AG20443 (cell line): Measurements from ENCODE around the gene SLC4A1.

Experiments used
- DNase-seq: peaks from one replicate; pipeline ENCODE4 v3.0.0; 2012; ENCODE audit warnings: low spot score, mixed read lengths

Gene SLC4A1

GRCh38 chr17:44220213-44221083, 47.5 kb downstream of the SLC4A1 start:
- peak; percentile 83 for DNase-seq

- peak; percentile 68 for DNase-seq
Observed at GRCh38 chr17:44219616-44220212, 48.2 kb downstream of the SLC4A1 start, which contains the start of gene UBTF. UBTF (minus strand) TSS chr17:44219675; CDS start chr17:44218229, 1,446 bp downstream.

GRCh38 chr17:44219108-44219615, 48.8 kb downstream of the SLC4A1 start:
- peak; percentile 86 for DNase-seq

GRCh38 chr17:44218344-44219107, 49.4 kb downstream of the SLC4A1 start:
- peak; percentile 94 for DNase-seq

GRCh38 chr17:44217738-44218343, 50.1 kb downstream of the SLC4A1 start:
- no peak for DNase-seq

- DNase-seq, result no peak
Observed at GRCh38 chr17:44216694-44217093, 51.2 kb downstream of the SLC4A1 start.

GRCh38 chr17:44216173-44216572, 51.8 kb downstream of the SLC4A1 start:
- no peak for DNase-seq

GRCh38 chr17:44214896-44215295, 53.0 kb downstream of the SLC4A1 start:
- DNase-seq, result no peak

- DNase-seq, result no peak
Observed at GRCh38 chr17:44214230-44214494, 53.8 kb downstream of the SLC4A1 start.

- DNase-seq, result no peak
Observed at GRCh38 chr17:44213403-44214229, 54.3 kb downstream of the SLC4A1 start.

- no peak for DNase-seq
Observed at GRCh38 chr17:44212507-44213402, 55.2 kb downstream of the SLC4A1 start.

GRCh38 chr17:44211281-44212265, 56.4 kb downstream of the SLC4A1 start:
- DNase-seq, result no peak

GRCh38 chr17:44210342-44211192, 57.4 kb downstream of the SLC4A1 start:
- DNase-seq, result peak; percentile 94

- DNase-seq, result no peak
Observed at GRCh38 chr17:44209786-44210341, 58.1 kb downstream of the SLC4A1 start.

GRCh38 chr17:44207743-44208142, 60.2 kb downstream of the SLC4A1 start:
- DNase-seq, result no peak

GRCh38 chr17:44207319-44207718, 60.6 kb downstream of the SLC4A1 start:
- DNase-seq, result no peak

- DNase-seq, result no peak
Observed at GRCh38 chr17:44206825-44207155, 61.1 kb downstream of the SLC4A1 start.
